Dedifferentiated amniotic fluid mesenchymal stem cell (primary cell): ENCODE data around the gene CLASP1.
"Not testable (repeated sequence)": the region's sequence is repeated elsewhere in the genome, so short reads cannot be mapped to it uniquely, and the experiment has no call there.

ENCODE experiments used
- DNase-seq: peaks from one replicate; pipeline ENCODE4 v3.0.0-alpha.2; 2016; ENCODE audit errors: extremely low spot score

The CLASP1 gene

GRCh38 chr2:121617042-121617599 is 32.1 kb downstream of the CLASP1 start:
- no peak for DNase-seq

GRCh38 chr2:121613774-121614173 is 35.5 kb downstream of the CLASP1 start:
- DNase-seq = no peak

GRCh38 chr2:121613152-121613551 is 36.1 kb downstream of the CLASP1 start:
- no peak for DNase-seq

- DNase-seq = no peak
Observed at GRCh38 chr2:121611730-121612705, 37.2 kb downstream of the CLASP1 start.

GRCh38 chr2:121611048-121611649 is 38.1 kb downstream of the CLASP1 start:
- DNase-seq = not testable (repeated sequence)

- not testable (repeated sequence) for DNase-seq
Observed at GRCh38 chr2:121610487-121610874, 38.8 kb downstream of the CLASP1 start.

- DNase-seq = no peak
Observed at GRCh38 chr2:121608967-121609366, 40.3 kb downstream of the CLASP1 start.

- no peak for DNase-seq
Observed at GRCh38 chr2:121608367-121608766, 40.9 kb downstream of the CLASP1 start.

- no peak for DNase-seq
Observed at GRCh38 chr2:121605820-121606733, 43.2 kb downstream of the CLASP1 start.

GRCh38 chr2:121603185-121603584 is 46.1 kb downstream of the CLASP1 start:
- no peak for DNase-seq

GRCh38 chr2:121599963-121600651 is 49.2 kb downstream of the CLASP1 start:
- no peak for DNase-seq

GRCh38 chr2:121598087-121598486 is 51.2 kb downstream of the CLASP1 start:
- DNase-seq = no peak

GRCh38 chr2:121596221-121597080 is 52.8 kb downstream of the CLASP1 start:
- no peak for DNase-seq

GRCh38 chr2:121595012-121595891 is 54.0 kb downstream of the CLASP1 start:
- no peak for DNase-seq

- DNase-seq = no peak
Observed at GRCh38 chr2:121591199-121591598, 58.1 kb downstream of the CLASP1 start.

- no peak for DNase-seq
Observed at GRCh38 chr2:121588357-121588756, 60.9 kb downstream of the CLASP1 start.

- DNase-seq = no peak
Observed at GRCh38 chr2:121587131-121587530, 62.1 kb downstream of the CLASP1 start.

- no peak for DNase-seq
Observed at GRCh38 chr2:121584741-121585140, 64.5 kb downstream of the CLASP1 start.

GRCh38 chr2:121583555-121583954 is 65.7 kb downstream of the CLASP1 start:
- DNase-seq = no peak
